Jurkat, Clone E6-1 (cell line): ENCODE data around the gene ATXN1.

ENCODE experiments used
- DNase-seq: peaks from one replicate; pipeline ENCODE4 v3.0.0-alpha.2; 2011; ENCODE audit warnings: low read depth, low spot score
- H3K4me3 ChIP-seq: 2 replicates; pipeline ENCODE4 v1.5.1; 2011; ENCODE audit warnings: mild to moderate bottlenecking, low read length, control low read depth, moderate library complexity

The ATXN1 gene

DNA sequence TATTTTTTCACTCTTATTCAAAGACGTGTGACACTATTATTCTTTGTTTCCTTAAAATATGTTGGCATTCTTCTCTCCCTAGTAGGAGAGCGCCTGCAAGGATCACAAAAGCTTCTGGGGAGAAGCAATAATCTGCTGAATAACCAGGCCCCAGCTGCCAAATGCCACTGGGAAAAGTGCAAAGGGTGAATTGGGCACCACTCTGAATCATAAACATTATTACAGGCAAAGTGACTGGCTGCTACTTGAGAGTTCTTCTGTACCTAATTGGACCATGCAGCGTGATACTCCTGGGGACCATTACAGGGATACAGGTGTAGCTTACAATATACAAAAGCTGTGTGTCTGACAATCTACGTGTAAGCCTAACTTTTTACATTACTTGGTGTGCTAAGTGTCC is 152.8 kb downstream of the ATXN1 start:
- no peak overlapping the region for H3K4me3 ChIP-seq

DNA sequence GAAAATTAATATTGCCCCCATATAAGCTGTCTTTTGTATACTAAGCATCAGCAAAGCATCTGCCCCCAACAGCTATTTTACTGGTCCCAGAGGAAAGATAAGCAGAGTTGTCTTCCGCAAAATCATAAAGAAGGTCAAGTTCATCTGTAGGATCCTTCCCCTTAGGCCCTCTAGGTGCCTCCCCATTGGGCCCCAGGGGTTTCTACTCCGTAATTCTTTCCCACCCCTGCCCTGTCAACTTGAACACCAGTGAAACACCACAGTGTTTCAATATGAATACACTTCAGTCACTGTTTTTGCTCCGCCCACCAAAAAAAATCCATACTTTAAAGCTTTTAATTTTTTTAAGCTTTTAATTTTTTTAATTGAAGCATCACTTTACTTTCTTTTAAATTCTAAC is 159.2 kb downstream of the ATXN1 start:
- DNase-seq: no peak

More for the DNA sequence above, 152.8 kb downstream of the ATXN1 start:
- DNase-seq: no peak

DNA sequence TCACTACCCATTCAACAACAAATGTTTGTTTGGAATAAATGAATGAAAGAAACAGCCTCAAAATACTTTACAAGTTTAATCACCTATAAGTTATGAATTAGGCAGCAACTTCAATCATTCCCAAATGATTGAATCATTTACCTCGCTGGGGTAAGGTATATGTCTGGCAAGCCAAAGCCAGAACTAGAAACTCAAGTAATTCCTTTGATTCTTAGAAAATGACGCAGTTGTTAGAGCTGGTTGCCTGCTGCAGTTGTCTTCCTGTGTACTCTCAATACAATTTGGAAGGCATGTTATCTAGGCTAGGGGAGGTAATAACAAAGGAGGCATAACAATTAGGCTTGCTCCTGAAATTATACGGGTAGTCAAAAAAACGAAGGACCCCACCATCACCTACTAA is 160.6 kb downstream of the ATXN1 start:
- no peak overlapping the region for H3K4me3 ChIP-seq
- no peak for DNase-seq

More for the DNA sequence above, 159.2 kb downstream of the ATXN1 start:
- H3K4me3 ChIP-seq: no peak overlapping the region

DNA sequence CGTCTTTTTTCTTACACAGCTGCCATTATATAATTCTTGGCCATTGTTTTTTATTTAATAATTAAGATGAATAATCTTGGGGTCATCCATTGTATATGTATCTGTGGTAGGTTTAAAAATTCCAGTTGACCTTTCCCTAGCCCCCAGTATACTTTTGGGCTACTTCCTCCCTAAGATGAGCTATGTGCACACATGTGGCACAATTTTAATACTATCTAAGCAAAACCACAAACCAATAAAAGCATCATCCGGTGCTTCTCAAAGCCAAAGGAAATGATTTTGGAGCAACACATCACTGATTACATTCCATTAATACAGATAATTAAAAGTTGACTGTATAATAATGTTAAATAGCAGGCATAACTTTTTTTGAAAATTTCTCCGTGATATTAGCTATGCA is 161.2 kb downstream of the ATXN1 start:
- H3K4me3 ChIP-seq: no peak overlapping the region
- no peak for DNase-seq

DNA sequence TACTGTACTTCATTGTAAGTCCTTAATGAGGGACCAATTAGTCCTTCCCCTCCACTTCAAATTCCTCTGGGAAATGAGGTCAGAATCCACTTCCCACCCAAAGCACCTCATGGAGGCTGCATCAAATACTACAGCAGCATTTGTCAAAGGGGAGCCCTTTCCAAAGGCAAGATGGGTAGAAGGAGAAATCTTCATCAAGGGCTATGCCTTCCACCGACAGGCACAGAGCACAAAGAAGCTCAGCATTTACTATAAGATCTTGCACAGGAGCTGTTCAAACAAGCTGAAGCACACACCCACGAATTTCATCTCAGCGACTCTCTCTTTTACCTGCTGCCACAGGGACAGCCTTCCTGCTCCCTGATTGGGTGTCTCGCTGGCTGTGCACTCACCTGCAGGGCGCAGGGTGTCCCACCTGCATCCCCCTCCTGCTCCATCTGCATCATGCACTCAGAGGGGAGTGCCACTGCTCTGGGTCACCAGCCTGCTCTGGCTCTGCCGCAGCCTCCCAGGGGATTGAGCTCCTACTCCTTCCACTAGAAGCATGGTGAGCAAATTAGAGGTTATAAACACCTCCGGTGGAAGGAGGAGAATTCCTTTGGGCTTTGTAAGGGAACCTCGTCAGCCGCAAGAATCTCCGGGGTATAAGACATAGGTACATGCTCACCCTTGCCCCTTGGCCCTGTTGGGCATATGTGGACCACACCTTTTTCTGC is 164.5 kb downstream of the ATXN1 start:
- H3K4me3 ChIP-seq: no peak overlapping the region
- no peak for DNase-seq

DNA sequence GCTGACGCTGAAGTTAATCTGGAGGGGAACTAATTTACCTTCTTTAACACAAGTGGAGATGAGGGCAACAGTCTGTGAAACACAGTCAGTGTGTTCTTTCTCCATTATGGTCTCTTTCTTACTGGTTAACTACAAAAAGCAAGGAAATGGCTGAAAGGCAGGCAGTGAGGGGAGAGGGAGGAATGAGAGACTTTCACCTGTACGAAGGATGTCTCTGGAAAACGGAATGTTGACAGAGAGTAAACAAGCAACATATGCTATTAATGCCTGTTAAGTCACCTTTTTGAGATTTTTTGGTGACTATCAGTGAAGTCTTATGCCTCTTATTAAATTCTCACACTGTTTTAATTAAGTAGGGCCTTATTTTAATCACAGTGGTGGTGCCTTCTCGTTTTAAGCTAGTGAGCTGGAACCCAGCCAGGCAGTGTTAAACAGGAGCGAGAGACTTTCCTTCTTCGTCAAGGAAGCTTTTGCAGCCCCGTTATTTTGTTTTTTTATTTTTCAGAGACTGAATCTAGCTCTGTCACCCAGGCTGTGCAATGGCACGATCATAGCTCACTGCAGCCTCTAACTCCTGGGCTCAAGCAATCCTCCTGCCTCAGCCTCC is 165.6 kb downstream of the ATXN1 start:
- H3K4me3 ChIP-seq: no peak overlapping the region
- no peak for DNase-seq

DNA sequence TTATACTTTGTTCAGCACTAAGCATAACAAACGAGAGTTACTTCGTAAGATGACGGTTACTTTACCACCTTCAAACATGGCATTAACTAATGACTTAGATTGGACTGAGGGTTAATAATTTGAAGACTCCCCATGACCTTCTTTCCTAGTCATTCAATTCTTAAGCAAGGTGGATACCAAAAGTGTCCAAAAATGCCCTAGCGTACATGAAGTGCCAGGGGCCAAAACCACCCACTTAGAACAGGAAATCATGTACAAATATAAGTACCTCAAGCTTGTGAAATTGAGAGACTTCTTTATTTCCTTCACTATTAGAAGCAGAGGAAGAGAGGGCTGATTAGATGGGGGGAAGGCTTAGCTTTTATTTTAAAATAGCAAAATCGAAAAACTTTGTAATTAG is 166.4 kb downstream of the ATXN1 start:
- no peak for DNase-seq
- H3K4me3 ChIP-seq: no peak overlapping the region

DNA sequence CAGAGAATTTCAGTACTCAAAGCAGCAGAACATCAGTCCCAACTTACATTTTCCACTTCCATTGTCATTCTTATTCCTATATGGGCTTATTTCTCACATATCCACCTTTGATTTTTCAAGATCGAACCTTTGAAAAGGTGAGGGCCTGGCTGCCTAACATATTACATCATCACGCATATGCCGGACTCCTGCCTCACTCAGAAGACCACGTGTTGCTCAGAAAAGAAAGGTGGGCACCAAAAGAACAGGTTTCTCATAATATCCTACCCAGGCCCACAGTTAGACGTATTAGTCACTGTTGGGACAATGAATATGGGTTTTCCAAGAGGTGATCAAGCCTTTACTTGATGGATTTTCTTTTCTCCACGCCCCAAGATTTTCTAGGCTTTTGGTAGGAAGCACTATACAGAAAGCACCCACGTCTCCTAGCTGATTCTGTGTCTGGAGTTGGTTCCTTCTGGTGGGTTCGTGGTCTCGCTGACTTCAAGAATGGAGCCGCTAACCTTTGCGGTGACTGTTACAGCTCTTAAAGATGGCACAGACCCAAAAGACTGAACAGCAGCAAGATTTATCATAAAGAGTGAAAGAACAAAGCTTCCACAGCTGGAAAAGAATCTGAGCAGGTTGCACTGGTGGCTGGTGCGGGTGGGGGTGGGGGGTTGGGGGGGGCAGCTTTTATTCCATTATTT is 168.9 kb downstream of the ATXN1 start:
- DNase-seq: peak; percentile 6
- H3K4me3 ChIP-seq: no peak overlapping the region

DNA sequence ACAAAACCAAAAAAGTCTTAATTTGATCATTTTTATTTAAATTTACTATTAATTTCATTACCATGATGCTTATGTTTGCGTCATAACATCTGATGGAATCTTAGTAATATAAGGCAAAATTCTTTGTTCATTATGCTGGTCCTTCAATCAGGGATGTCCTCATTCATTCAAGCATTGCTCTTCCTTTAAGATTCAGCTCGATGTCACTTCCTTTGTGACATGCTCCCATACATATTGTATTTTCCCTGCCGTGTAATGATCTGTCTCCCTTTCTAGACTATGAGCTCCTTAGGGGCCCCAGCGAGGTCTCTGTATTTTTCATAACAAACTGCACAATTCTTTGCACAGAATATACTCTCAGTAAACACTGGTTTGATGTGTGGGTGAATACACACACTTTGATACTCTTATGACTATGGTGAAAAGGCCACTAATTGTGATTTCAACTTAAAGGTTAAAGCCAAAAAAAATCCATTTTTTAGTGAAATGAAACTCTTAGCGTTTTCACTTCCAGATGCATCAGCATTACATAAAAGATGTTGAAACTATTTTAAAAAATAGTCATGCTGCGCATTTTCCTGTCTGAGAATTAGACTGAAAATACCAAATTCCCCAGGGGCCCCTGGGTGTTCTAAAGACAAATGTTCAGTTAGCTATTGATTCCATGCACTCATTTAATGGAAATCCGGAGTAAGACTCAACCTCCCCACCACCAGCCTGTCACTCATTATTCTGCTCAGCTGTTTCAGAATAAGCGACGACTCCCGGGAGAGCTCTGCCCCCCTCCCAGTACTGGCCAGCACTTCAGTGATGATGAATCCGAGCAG is 169.7 kb downstream of the ATXN1 start:
- no peak for DNase-seq
- no peak overlapping the region for H3K4me3 ChIP-seq

DNA sequence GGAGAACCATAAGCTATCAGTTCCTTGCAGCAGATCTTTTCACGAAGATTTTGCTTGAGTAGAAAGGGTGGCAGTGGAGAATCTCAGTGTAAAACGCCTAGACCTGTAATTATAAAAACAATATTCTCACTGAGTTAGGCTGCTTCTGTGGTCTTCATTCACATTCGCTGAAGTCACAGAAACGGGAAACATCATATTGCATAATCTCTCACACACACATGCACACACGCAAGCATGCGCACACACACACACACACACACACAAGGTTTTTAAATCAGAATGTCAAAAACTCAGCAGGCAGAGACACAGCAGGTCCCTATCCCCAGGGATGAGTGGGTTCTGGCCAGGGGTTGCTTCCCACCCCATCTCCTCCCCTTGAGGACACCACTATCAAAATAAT is 175.5 kb downstream of the ATXN1 start:
- H3K4me3 ChIP-seq: no peak overlapping the region
- DNase-seq: no peak

DNA sequence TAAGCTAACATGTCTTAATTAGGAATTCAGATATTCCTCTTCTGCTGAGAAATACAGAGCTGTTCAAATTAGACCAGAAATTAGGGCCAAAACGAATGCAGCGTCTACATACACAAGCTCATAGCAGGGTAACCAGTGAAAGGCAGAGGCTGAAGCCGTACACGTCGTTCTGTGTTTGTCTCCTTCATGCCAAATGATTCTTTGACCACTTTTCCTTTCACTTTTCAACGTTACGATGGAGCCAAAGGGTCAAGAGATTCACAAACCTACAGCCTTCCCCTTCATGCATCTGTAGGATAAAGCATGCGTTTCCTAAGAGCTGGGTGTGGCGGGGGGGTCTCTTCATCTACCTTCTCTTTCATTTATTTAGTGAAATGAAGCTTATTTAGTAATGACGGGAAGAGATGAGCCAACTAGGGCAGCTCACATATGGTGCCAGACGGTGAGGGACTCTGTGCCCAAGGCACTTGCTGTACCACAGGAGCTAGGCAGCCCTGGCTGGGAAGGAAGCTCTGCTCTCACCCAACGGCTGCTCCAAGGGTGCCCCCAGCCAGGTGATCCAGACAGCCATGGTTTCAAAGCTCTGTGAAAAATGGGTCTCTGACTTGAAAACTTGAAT is 178.0 kb downstream of the ATXN1 start:
- no peak for DNase-seq
- H3K4me3 ChIP-seq: no peak overlapping the region

DNA sequence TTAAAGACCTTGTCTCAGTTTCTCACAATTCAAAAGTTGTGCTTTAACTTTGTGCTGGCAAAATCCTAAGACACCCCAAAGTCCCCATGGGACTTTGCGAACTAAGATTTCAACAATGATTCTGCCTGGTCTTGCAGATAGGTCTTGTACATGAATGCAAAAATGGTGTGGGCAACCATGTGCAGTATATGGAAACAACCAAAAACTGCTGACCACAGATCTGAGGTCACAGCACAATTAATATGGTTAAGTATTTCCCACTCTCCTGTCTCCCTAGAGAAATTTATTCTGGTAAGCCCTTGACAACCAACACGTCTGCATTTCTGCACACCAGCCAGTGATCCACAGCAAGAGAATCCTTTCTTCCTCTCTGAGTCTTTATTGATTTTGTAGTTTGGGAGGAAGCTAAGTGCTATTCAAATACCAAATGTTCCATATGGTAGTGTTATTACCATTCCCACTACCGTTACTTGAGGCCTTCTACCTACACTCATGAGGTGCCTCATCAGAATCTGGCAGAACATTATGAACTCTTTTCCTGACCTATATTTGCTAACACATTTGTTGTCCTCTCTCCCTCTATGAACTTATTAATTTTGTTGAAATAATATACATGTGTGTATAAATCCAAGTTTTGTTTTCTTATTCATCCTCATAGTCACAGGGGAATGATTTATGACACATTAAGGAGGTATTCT is 178.7 kb downstream of the ATXN1 start:
- no peak for DNase-seq
- H3K4me3 ChIP-seq: no peak overlapping the region

DNA sequence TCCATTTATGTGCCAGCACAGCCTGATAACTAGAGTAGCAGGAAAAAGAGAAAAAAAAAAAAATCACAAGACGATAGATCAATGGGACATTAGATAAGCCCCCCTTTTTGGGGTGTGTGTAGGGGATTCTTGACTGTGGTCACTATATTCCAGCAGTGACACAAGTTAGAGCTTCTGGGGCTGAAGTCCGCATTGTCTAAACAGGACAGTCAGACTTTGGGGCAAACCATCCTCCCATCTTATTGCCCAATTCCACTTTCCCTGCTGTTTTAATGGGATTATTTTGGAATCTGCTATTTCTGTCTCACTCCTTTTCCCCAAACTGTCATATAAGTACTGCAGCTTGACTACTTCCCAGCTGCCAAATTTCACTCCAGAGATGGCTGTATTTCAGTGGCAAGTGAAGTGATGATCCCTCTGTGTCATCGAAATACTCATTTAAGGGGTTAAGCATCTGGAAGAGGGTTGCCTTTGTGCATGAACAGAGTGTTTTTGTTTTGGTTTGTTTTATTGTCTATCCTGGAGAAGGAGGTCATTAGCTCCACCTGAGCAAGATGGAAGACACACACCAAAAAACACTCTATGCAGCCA is 182.5 kb downstream of the ATXN1 start:
- DNase-seq: no peak
- no peak overlapping the region for H3K4me3 ChIP-seq

DNA sequence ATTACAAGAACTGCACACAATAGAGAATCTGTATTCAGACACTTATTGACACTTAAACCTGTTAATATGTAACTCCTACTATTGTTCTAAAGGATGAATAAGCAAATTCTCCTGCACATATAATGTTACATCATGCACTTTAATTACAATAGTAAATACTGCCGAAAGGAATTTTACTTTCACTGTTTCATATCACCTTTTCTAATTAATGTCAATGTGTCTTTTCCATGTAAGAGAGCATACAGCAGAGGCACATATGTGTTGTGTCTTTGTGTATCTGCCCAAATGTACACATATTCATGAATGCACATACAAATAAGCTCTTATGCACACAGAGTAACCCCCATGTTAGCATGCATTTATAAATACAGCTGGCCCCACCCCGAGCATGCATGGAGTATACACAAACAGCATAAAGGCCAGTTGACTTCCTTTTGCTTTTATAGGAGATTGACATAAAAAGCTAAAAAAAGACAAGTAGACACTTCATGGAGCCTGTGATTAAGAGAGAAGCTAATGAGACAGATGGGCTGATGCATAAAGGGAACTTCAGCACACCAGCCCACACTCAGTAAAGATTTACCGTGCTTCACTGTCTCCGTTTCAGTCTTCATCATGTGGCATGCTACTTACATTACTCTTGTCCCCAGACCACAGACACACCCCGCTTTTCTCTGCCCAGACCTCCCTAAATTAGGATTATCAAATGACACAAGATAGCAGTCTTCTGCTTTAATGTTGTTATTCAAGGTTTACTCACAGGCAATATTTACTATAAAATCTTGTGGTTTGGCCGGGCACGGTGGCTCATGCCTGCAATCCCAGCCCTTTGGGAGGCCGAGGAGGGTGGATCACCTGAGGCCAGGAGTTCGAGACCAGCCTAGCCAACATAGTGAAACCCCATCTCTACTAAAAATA is 184.6 kb downstream of the ATXN1 start:
- no peak overlapping the region for H3K4me3 ChIP-seq
- no peak for DNase-seq

DNA sequence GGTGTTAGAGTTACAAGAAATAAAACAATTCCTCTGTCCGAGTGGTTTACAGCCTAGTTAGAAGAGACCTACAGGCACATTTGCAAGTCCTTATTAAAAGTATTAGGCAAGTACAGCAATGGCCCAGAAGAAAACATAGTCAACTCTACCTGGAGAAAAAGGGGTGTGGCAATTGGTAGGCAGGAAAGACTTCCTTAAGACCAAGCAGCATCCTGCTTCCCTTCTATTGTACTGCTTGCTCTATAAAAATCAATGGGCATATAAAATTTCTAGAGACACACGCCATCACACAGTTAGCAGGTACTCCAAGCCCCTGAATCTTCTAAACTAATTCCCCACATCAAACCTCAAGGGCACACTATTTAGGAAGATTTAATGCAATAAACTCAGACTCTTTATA is 185.6 kb downstream of the ATXN1 start:
- no peak for DNase-seq
- no peak overlapping the region for H3K4me3 ChIP-seq

DNA sequence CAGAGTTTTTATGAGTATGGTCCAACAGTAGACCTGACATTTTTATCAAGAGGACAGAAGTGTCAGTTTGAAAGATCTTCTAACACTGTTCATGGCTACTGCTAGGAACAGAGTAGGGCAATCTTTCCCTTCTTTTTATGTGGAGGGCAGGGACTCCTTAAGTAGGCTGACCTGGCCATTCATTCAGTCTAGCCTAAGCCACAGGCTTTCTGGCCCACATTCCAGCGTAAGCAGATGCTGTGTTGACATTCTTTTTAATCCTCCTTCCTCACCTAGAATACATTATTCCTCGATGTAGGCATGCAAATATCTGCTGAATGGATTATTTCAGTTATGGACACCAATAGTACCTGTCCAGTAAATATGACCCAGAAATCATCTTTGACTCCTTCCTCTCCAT is 188.3 kb downstream of the ATXN1 start:
- no peak for DNase-seq
- no peak overlapping the region for H3K4me3 ChIP-seq

DNA sequence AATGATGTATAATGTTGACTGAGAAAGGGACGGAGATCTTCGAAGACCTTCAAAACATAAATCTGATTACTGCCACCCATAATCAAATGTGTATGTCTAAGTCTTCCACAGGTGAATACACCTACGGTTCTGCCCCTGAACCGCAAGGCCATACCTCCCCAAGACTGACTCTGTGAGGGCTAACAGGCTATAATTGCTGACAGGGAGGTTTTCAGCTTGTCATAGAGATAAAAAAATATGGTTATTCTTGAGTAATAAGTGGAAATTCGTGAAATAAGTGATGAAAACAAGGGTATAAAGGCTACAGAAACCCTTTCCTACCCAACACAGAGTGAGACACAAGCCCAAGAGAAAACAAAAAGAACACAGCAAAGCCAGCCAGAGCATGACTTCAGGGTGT is 188.9 kb downstream of the ATXN1 start:
- H3K4me3 ChIP-seq: no peak overlapping the region
- DNase-seq: no peak
